B cell (primary cell): ENCODE results near the gene TWIST1. TPM values are rescaled to one million over a fixed set of nuclear protein-coding genes. Genes with fewer than 3 reads are reported as not detected.

Experiments
- ATAC-seq: fragments of 200-7000 bp; cut with Tn5 transposase; one replicate; pipeline ENCODE4 v1.10.0; 2021; ENCODE audit warnings: low read depth, mild to moderate bottlenecking, moderate number of reproducible peaks, moderate library complexity
- CTCF ChIA-PET: fragments of 350-600 bp; sonication (Branson Sonifier 250); formaldehyde crosslinking; loops from one replicate; lab custom pipeline; 2021; ENCODE audit warnings: antibody characterized with exemption, inconsistent platforms; lab: Charles Lee
- POLR2A ChIA-PET: fragments of 350-600 bp; sonication (Branson Sonifier 250); formaldehyde crosslinking; loops from one replicate; lab custom pipeline; 2021; ENCODE audit warnings: antibody characterized with exemption; lab: Charles Lee
- DNase-seq: peaks from one replicate; pipeline ENCODE4 v3.0.0; 2013
- H2AFZ ChIP-seq: 2 replicates; pipeline ENCODE4 v1.6.1; 2012; ENCODE audit warnings: mild to moderate bottlenecking, low read depth, low read length; ENCODE audit not compliant: insufficient read depth, poor library complexity, severe bottlenecking
- H3K27ac ChIP-seq, 2 donors: 1 replicate in 1 of 2; 2 replicates in 1 of 2; pipeline ENCODE4 v1.5.1; 2012 to 2013; ENCODE audit warnings: low read length in 2 of 2, mild to moderate bottlenecking in 2 of 2, moderate library complexity in 1 of 2
- H3K27me3 ChIP-seq, 4 experiments: fragments of 200-600 bp in 1 of 4; sonication (generic) in 1 of 4; replicated peaks in 1 of 4; 1 replicate in 2 of 4; 2 replicates in 2 of 4; pipeline versions ENCODE4 v1.6.1 to v1.7.0; 2013 to 2016; ENCODE audit warnings: low read length in 3 of 4, mild to moderate bottlenecking in 2 of 4, mixed read lengths in 1 of 4, moderate library complexity in 1 of 4; ENCODE audit not compliant: insufficient read depth in 4 of 4, control insufficient read depth in 3 of 4; ENCODE audit errors: control extremely low read depth in 1 of 4
- H3K36me3 ChIP-seq, 2 experiments: replicated peaks in 1 of 2; 1 replicate in 1 of 2; 2 replicates in 1 of 2; pipeline versions ENCODE4 v1.6.1 to v1.7.1; 2013; ENCODE audit warnings: low read length in 1 of 2; ENCODE audit not compliant: insufficient read depth in 2 of 2, control insufficient read depth in 1 of 2; ENCODE audit errors: control extremely low read depth in 1 of 2, extremely low read depth in 1 of 2
- H3K4me1 ChIP-seq, 2 donors: fragments of 200-600 bp in 1 of 2; sonication (generic) in 1 of 2; 1 replicate in 1 of 2; 2 replicates in 1 of 2; pipeline versions ENCODE4 v1.5.1 to v1.6.1; 2013 to 2017; ENCODE audit warnings: low read length in 2 of 2; ENCODE audit not compliant: control insufficient read depth in 2 of 2, insufficient read depth in 2 of 2
- H3K4me2 ChIP-seq: replicated peaks from 2 replicates; pipeline ENCODE3; 2012; ENCODE audit warnings: mild to moderate bottlenecking, low read depth, low read length; ENCODE audit not compliant: poor library complexity, severe bottlenecking
- H3K4me3 ChIP-seq, 5 experiments: fragments of 200-600 bp in 1 of 5; sonication (generic) in 1 of 5; 1 replicate in 3 of 5; 2 replicates in 2 of 5; pipeline versions ENCODE4 v1.5.1 to v1.7.0; 2011 to 2016; ENCODE audit warnings: low read length in 4 of 5, mild to moderate bottlenecking in 4 of 5, low read depth in 2 of 5, control low read depth in 1 of 5, moderate library complexity in 1 of 5; ENCODE audit not compliant: insufficient read depth in 1 of 5; ENCODE audit errors: control extremely low read depth in 1 of 5, extremely low read depth in 1 of 5
- H3K79me2 ChIP-seq: fragments of 200-600 bp; sonication (generic); one replicate; pipeline ENCODE4 v1.6.0; 2016; ENCODE audit warnings: low read length; ENCODE audit not compliant: control insufficient read depth, insufficient read depth
- H3K9ac ChIP-seq: fragments of 200-600 bp; sonication (generic); 2 replicates; pipeline ENCODE4 v1.6.1; 2017; ENCODE audit warnings: mild to moderate bottlenecking, low read length, moderate library complexity
- H3K9me3 ChIP-seq, 3 donors: one replicate each; pipeline versions ENCODE4 v1.6.1 to v1.7.1; 2013; ENCODE audit warnings: low read length in 2 of 3; ENCODE audit not compliant: control insufficient read depth in 2 of 3, insufficient read depth in 1 of 3; ENCODE audit errors: control extremely low read depth in 1 of 3
- H4K20me1 ChIP-seq: 2 replicates; pipeline ENCODE4 v1.6.0; 2012; ENCODE audit warnings: mild to moderate bottlenecking, low read length; ENCODE audit not compliant: insufficient read depth, control insufficient read depth, poor library complexity, severe bottlenecking
- H3K27ac Mint-ChIP-seq: one replicate; pipeline ENCODE4 v1.8.0; 2021; ENCODE audit warnings: mixed read lengths
- H3K27me3 Mint-ChIP-seq: one replicate; pipeline ENCODE4 v1.8.0; 2021; ENCODE audit warnings: mixed read lengths
- H3K4me1 Mint-ChIP-seq: one replicate; pipeline ENCODE4 v1.8.0; 2021; ENCODE audit warnings: mixed read lengths
- H3K4me3 Mint-ChIP-seq: one replicate; pipeline ENCODE4 v1.8.0; 2021; ENCODE audit warnings: mixed read lengths
- H3K9me3 Mint-ChIP-seq: one replicate; pipeline ENCODE4 v1.8.0; 2022; ENCODE audit warnings: mixed read lengths; ENCODE audit not compliant: insufficient read depth
- CTCF ChIP-seq: fragments of 200-600 bp; IDR thresholded peaks from one replicate; pipeline ENCODE4 v1.8.0; 2022; ENCODE audit warnings: antibody characterized with exemption, mild to moderate bottlenecking
- EZH2 ChIP-seq: IDR thresholded peaks from 2 replicates; pipeline ENCODE4 v1.6.1; 2012; ENCODE audit warnings: borderline replicate concordance, low read depth, mild to moderate bottlenecking, moderate library complexity, low read length; ENCODE audit not compliant: insufficient read depth, poor library complexity, severe bottlenecking
- WGBS: methylation state at CpG from one replicate; pipeline ENCODE4 v1.1.5; 2013; ENCODE audit warnings: missing lambda C conversion rate; ENCODE audit not compliant: insufficient coverage; 5-methylcytosine and 5-hydroxymethylcytosine counted together
- intact Hi-C: fragments of 100-400 bp; cut with micrococcal nuclease; formaldehyde crosslinking; loops from one replicate; pipeline ENCODE4 v1.10.0; 2022
- polyA plus RNA-seq: library from polyadenylated mRNA; depleted of rRNA; stranded (reverse); fragments of >200 nt; gene quantifications from 2 replicates; pipeline ENCODE4 v1.2.3, GENCODE V29; 2012
- total RNA-seq, 2 donors: library from RNA; stranded (reverse); fragments of 120-200 nt in 1 of 2; gene quantifications; 1 replicate in 1 of 2; 2 replicates in 1 of 2; pipeline versions ENCODE4 v1.2.3 to v1.2.4, GENCODE V29; 2013 to 2022

Gene TWIST1
- total and polyA plus RNA-seq, 2 donors (not counting 1 experiment from before 2014, with no cell fraction given), result not detected

DNA sequence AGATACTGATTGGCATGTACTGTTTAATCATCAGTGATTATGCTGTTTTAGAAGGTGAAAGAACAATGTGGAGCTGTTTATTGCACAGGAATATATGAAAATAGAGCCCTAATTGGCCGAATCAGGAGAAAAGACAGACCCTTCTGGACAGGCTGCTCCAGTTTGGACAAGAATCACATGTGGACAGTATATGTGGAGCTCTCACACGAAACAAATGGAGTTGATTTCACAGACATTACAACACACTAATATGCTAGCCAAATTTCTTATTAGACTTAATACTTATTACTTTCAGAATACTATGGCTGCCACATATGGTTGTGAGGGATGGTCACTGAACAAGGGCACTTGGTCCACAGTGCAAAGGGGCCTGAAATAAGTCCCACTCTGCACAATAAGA, 15.5 kb downstream of the TWIST1 start:
- no CpG with 5 or more reads among the region's 2 CpGs for WGBS
- no peak overlapping the region for H2AFZ ChIP-seq
- DNase-seq, result no peak
- no peak overlapping the region for H3K9ac ChIP-seq
- H3K9me3 Mint-ChIP-seq, result no peaks in the 10 kb centered on the region
- H3K4me2 ChIP-seq, result no peak overlapping the region
- no peaks in the 10 kb centered on the region for H3K36me3 ChIP-seq
- H3K4me1 Mint-ChIP-seq, result peaks cover 13% of the 10 kb centered on the region
- H3K4me3 Mint-ChIP-seq, result no peak overlapping the region
- no peak overlapping the region for H3K27ac Mint-ChIP-seq
- H3K4me1 ChIP-seq, result peaks cover 9 to 13% of the 10 kb centered on the region in 2 donors
- intact Hi-C loops, result no loop called here
- H3K4me3 ChIP-seq, result no peak overlapping the region
- no peak overlapping the region for H3K27ac ChIP-seq
- ATAC-seq, result no peak
- peaks cover 0 to 46% (median 25%) of the 10 kb centered on the region in 4 experiments for H3K27me3 ChIP-seq
- no peaks in the 10 kb centered on the region for H3K79me2 ChIP-seq
- no peak for TF ChIP-seq EZH2
- no peak for TF ChIP-seq CTCF
- H3K9me3 ChIP-seq, result peaks cover 0 to 8% (median 0%) of the 10 kb centered on the region in 3 donors
- ChIA-PET POLR2A (no interaction called here), CTCF (no interaction called here)
- H3K27me3 Mint-ChIP-seq, result peaks cover 58% of the 10 kb centered on the region
- H4K20me1 ChIP-seq, result no peaks in the 10 kb centered on the region

GRCh38 chr7:19101472-19101871, 16.0 kb downstream of the TWIST1 start:
- peaks cover 54% of the 10 kb centered on the region for H3K27me3 Mint-ChIP-seq
- intact Hi-C loops, result no loop called here
- no CpG with 5 or more reads among the region's 1 CpG for WGBS
- H3K9me3 Mint-ChIP-seq, result no peaks in the 10 kb centered on the region
- DNase-seq (no peak), ATAC-seq (no peak)
- no peak overlapping the region for H3K4me2 ChIP-seq
- H3K79me2 ChIP-seq, result no peaks in the 10 kb centered on the region
- no peaks in the 10 kb centered on the region for H3K36me3 ChIP-seq
- peaks cover 10% of the 10 kb centered on the region for H3K4me1 Mint-ChIP-seq
- no peak overlapping the region for H3K27ac ChIP-seq
- POLR2A ChIA-PET, result no interaction called here
- H3K27ac Mint-ChIP-seq, result no peak overlapping the region
- no peak overlapping the region for H2AFZ ChIP-seq
- peaks cover 5 to 9% of the 10 kb centered on the region in 2 donors for H3K4me1 ChIP-seq
- H3K27me3 ChIP-seq, result peaks cover 0 to 42% (median 20%) of the 10 kb centered on the region in 4 experiments
- peaks cover 0 to 5% (median 0%) of the 10 kb centered on the region in 3 donors for H3K9me3 ChIP-seq
- no peaks in the 10 kb centered on the region for H4K20me1 ChIP-seq
- CTCF ChIA-PET, result no interaction called here
- TF ChIP-seq CTCF (no peak), EZH2 (no peak)
- H3K4me3 Mint-ChIP-seq, result no peak overlapping the region
- no peak overlapping the region for H3K9ac ChIP-seq
- no peak overlapping the region for H3K4me3 ChIP-seq
